Measurements from ENCODE around the gene BMP6.

Gene BMP6

DNA sequence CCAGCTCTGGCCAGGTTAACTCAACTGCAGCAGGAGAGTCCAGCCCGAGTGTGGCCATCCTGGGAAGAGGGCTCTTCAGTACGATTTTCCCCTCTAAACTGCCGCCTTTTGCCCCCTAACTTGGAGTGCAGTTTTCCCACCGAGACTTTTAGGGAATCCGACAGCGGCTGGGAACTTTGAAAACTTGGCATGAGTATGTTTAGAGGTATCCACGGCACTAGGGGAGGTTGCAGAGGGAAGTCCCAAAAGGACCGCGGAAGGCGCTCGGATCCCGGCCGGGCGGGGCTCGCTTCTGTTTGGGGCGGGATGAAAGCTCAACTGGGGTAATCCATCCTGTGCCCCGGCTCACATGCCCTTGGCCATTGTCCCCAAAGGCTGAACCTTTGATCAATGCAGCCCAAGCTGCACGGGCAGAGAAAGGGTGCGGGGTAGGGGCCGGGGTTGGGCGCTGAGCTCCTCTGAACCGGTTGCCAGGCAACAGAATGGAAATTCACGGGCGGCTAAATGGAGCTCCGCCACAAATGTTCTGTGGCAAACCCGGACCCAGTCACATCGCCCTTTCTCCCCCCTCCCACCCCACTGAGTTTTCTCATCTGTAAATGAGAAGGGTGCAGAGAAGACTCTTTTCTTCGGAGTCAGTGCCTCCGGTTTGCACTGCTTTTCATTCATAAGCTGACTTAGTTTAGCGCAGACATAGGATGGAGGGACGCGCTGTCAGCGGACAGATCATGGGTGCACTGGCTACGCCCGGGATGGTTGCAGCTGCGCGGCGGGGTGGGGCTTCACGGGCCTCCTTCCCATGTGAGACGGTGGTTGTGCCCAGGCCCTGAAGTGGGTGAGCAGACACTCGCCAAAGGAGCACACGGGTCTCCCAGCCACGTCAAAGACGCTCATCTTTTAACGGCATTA, 2.3 kb downstream of the BMP6 start:
- TF ChIP-seq, protein P1, sequence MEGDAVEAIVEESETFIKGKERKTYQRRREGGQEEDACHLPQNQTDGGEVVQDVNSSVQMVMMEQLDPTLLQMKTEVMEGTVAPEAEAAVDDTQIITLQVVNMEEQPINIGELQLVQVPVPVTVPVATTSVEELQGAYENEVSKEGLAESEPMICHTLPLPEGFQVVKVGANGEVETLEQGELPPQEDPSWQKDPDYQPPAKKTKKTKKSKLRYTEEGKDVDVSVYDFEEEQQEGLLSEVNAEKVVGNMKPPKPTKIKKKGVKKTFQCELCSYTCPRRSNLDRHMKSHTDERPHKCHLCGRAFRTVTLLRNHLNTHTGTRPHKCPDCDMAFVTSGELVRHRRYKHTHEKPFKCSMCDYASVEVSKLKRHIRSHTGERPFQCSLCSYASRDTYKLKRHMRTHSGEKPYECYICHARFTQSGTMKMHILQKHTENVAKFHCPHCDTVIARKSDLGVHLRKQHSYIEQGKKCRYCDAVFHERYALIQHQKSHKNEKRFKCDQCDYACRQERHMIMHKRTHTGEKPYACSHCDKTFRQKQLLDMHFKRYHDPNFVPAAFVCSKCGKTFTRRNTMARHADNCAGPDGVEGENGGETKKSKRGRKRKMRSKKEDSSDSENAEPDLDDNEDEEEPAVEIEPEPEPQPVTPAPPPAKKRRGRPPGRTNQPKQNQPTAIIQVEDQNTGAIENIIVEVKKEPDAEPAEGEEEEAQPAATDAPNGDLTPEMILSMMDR (conservative IDR thresholded peaks at IDR 0.05) = no peak
- no peak overlapping the region for H3K27ac ChIP-seq

DNA sequence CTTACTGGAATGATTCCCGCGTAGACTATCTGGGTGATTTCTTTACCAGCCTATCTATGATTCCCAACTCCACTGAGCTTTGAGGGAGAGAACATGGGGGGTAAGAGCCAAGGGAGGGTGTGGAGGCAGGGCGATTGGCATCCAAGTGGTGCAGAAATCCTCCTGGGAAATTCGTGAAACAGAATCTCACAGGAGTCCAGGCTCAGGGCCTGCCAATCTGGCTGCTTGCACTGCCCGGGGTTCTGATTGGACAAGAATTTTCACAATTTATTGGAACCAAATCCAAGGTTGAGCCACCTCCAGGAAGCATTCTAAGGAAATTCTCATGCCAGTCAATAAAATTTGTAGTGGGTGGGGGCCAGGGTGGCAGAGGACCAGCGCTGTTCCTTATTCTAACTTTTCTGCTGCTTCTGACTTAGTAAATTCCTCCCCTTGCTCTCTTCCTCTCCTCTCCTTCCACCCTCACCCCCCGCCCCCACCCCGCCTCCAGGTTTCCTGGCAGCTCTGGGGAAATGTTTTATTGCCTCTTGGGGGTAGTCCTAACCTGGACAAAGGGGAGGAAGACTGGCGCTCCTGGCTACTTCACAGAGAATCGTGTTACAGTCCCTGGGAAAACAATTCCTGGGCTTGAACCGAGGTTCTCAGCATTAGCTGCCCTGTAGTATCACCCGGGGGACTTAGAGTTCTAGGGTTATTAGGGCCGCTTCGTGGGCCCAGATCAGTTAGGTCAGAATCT, 3.1 kb downstream of the BMP6 start:
- no peak overlapping the region for H3K27ac ChIP-seq
- TF ChIP-seq, protein P1 (conservative IDR thresholded peaks at IDR 0.05) = no peak

DNA sequence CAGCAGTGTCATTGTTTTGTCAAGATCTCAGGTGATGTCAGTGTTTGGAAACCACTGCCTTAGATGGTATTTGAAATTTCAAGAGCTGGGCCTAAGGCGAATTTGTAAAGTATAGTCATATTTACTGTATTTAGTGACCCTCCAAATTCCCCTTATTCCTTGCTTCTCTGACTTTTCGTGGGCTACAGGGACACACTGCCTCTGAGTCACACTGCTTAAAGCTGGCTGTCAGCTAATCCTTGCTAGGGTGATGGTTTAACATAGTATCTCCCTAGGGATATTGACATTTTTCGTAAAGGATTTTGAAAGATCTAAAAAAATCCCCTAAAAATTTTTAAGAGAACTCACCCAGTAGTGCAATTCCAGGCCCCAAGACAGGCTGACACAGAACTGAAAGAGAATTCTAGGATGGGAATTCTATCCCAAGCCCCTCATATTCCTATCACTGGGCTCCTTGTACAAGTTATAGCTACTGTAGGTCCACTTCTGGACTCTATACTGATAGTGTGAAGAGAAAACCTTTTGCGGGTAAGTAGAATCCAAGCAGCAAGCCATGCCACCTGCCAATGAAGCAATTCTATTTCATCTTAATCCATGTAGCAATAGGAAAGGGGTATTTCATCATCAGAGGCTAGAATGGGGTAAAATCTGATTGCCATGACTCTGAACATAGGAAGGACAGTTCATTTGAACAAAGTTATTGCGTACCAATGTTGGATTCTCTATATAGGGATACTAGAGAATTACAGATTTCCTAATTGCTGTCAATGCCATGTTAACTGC, 4.3 kb downstream of the BMP6 start:
- TF ChIP-seq, protein P1 (conservative IDR thresholded peaks at IDR 0.05) = no peak
- no peak overlapping the region for H3K27ac ChIP-seq

DNA sequence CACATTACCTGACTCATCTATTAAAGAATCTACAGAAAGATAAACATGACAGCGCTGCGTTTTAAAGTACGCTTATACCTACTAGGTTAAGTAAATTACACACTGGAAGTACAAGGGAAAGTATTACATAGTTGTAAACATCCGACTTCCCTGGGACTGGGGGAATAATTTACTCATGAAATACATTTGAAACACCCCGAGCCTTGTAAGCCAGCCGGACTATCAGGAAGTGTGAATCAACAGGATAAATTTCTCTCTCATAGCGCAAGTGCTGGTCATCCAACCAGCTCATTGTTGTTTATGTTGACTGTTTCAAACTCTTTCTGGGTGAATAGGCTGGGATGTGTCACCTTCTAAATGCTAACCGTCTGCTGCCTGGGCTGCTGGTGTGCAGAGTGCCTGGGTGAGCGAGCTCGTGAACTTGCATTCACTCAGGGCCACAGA, 4.9 kb downstream of the BMP6 start:
- TF ChIP-seq, protein P1 (conservative IDR thresholded peaks at IDR 0.05) = no peak
- no peak overlapping the region for H3K27ac ChIP-seq

DNA sequence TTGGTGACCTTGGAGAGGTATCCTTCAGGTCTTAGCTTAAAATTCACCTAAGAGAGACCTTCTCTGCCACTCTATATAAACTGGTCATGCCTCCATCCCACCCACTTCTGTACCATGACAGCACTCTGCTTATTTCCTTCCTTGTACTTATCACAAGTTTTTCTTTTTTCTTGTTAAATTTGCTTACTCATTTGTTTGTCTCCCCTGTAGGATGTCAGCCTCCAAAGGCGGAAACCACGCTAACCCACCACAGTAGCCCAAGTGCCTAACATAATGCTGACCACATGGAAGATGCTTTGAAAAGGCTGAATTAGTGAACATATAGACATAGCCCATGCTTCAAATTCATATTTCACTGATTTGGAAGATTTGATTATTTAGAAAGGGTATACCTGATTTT, 5.4 kb downstream of the BMP6 start:
- TF ChIP-seq, protein P1 (conservative IDR thresholded peaks at IDR 0.05) = no peak
- no peak overlapping the region for H3K27ac ChIP-seq

DNA sequence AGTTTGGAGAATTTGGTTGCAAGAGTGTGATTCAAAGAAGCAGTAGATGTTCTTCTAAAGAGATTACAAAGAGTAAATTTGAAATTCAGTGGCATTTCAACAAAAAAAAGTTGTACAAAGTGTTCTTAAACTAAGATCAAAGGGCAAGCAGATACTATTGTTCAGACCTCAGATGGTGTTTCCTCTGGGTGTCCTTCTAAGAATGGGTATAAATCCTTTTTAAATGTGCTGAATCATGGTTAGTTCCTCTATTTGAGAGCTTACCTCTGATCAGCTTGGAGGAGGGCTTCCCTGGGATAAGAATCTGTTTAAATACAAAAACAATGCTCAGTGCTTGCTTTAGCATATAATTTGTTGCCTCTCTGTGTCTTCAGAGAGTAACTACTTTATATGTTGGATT, 6.3 kb downstream of the BMP6 start:
- no peak overlapping the region for H3K27ac ChIP-seq
- TF ChIP-seq, protein P1 (conservative IDR thresholded peaks at IDR 0.05) = no peak
